BLaER1 treated with 17β-estradiol and CSF1 and Interleukin-3, amounts not matched to agents 10 nM and 100 nM (cell line): ENCODE results near the gene CD74.
"Not testable (repeated sequence)": the region's sequence is repeated elsewhere in the genome, so short reads cannot be mapped to it uniquely, and the experiment has no call there.

Experiments
- H3K27ac ChIP-seq, 11 experiments: shearing (Covaris generic); formaldehyde crosslinking; 2 replicates each; pipeline ENCODE4 v1.8.1; 2022
- H3K27me3 ChIP-seq, 11 experiments: shearing (Covaris generic); formaldehyde crosslinking; 2 replicates each; pipeline ENCODE4 v1.8.1; 2022
- H3K36me3 ChIP-seq, 11 experiments: shearing (Covaris generic); formaldehyde crosslinking; 2 replicates each; pipeline ENCODE4 v1.8.1; 2022
- H3K4me1 ChIP-seq, 10 experiments: shearing (Covaris generic); formaldehyde crosslinking; 2 replicates each; pipeline ENCODE4 v1.8.1; 2022
- H3K4me2 ChIP-seq, 11 experiments: shearing (Covaris generic); formaldehyde crosslinking; 2 replicates each; pipeline ENCODE4 v1.8.1; 2022
- H3K4me3 ChIP-seq, 10 experiments: shearing (Covaris generic); formaldehyde crosslinking; 2 replicates each; pipeline ENCODE4 v1.8.1; 2022
- H3K9ac ChIP-seq, 11 experiments: shearing (Covaris generic); formaldehyde crosslinking; 2 replicates each; pipeline ENCODE4 v1.8.1; 2022
- H3K9me3 ChIP-seq, 11 experiments: shearing (Covaris generic); formaldehyde crosslinking; replicated peaks in 1 of 11; 2 replicates each; pipeline ENCODE4 v1.8.1; 2022
- H4K20me1 ChIP-seq, 11 experiments: shearing (Covaris generic); formaldehyde crosslinking; 2 replicates each; pipeline ENCODE4 v1.8.1; 2022
- Cebpa-rat ChIP-seq, 11 experiments: shearing (Covaris generic); IDR thresholded peaks; 2 replicates each; pipeline ENCODE4 v1.8.1; 2022

Gene CD74

GRCh38 chr5:150419630-150420270 is 7.0 kb upstream of the CD74 start:
- Histone ChIP-seq H3K27me3 (no peaks in the 10 kb centered on the region), H3K9me3 (no peaks in the 10 kb centered on the region), H3K9ac (peak overlapping the region in 1 of 11 experiments; percentile 19; a peak in 1 of 22 replicates), H3K4me3 (no peak overlapping the region), H4K20me1 (no peaks in the 10 kb centered on the region), H3K4me2 (peak overlapping the region; percentile 6 to 69 (median 52); a peak in 20 of 22 replicates), H3K27ac (no peak overlapping the region), H3K36me3 (no peaks in the 10 kb centered on the region), H3K4me1 (peaks cover 7 to 33% (median 24%) of the 10 kb centered on the region in 10 experiments)
- no peak for TF ChIP-seq Cebpa-rat (IDR thresholded peaks at IDR 0.05)

- peaks cover 29 to 53% (median 40%) of the 10 kb centered on the region in 10 experiments for H3K4me1 ChIP-seq
- not testable (repeated sequence) for H3K27me3 ChIP-seq, H3K9me3 ChIP-seq, H3K36me3 ChIP-seq
- H3K9ac ChIP-seq: peak overlapping the region; percentile 85 to 97 (median 94); a peak in 21 of 22 replicates
- H3K4me3 ChIP-seq: peak overlapping the region in 1 of 10 experiments; percentile 11; a peak in 1 of 20 replicates
- H3K27ac ChIP-seq: peak overlapping the region; percentile 90 to 98 (median 94)
- H4K20me1 ChIP-seq: peaks cover 0 to 30% (median 17%) of the 10 kb centered on the region in 11 experiments; a peak in 17 of 22 replicates
- H3K4me2 ChIP-seq: peak overlapping the region; percentile 83 to 99 (median 96)
Measured at GRCh38 chr5:150413902-150414790, 1.4 kb upstream of the CD74 start.

GRCh38 chr5:150413176-150413901 is 629 bp upstream of the CD74 start:
- TF ChIP-seq Cebpa-rat (IDR thresholded peaks at IDR 0.05): no peak
- peaks cover 2 to 38% (median 25%) of the 10 kb centered on the region in 11 experiments; a peak in 20 of 22 replicates for H4K20me1 ChIP-seq
- peaks cover 37 to 61% (median 48%) of the 10 kb centered on the region in 10 experiments for H3K4me1 ChIP-seq
- peak overlapping the region; percentile 83 to 99 (median 96) for H3K4me2 ChIP-seq
- peak overlapping the region; percentile 85 to 97 (median 94) for H3K9ac ChIP-seq
- peak overlapping the region; percentile 65 to 90 (median 86) for H3K4me3 ChIP-seq
- H3K27ac ChIP-seq: peak overlapping the region; percentile 90 to 98 (median 94)
- H3K36me3 ChIP-seq: peaks cover 6 to 16% (median 13%) of the 10 kb centered on the region in 11 experiments; a peak in 21 of 22 replicates
- H3K27me3 ChIP-seq: no peaks in the 10 kb centered on the region
- no peaks in the 10 kb centered on the region for H3K9me3 ChIP-seq

- H3K9me3 ChIP-seq: no peaks in the 10 kb centered on the region
- H3K4me1 ChIP-seq: peaks cover 56 to 81% (median 62%) of the 10 kb centered on the region in 10 experiments
- peak overlapping the region; percentile 65 to 90 (median 86) for H3K4me3 ChIP-seq
- peak overlapping the region; percentile 83 to 99 (median 96) for H3K4me2 ChIP-seq
- H3K36me3 ChIP-seq: peaks cover 25 to 36% (median 32%) of the 10 kb centered on the region in 11 experiments
- TF ChIP-seq Cebpa-rat (IDR thresholded peaks at IDR 0.05): no peak
- H3K9ac ChIP-seq: peak overlapping the region; percentile 85 to 97 (median 94)
- peaks cover 21 to 58% (median 44%) of the 10 kb centered on the region in 11 experiments; a peak in 20 of 22 replicates for H4K20me1 ChIP-seq
- H3K27me3 ChIP-seq: no peaks in the 10 kb centered on the region
- H3K27ac ChIP-seq: peak overlapping the region; percentile 90 to 98 (median 94)
Measured at GRCh38 chr5:150411245-150411979, 1.3 kb downstream of the CD74 start.

- H3K36me3 ChIP-seq: peaks cover 32 to 43% (median 39%) of the 10 kb centered on the region in 11 experiments
- H3K4me1 ChIP-seq: peaks cover 57 to 83% (median 65%) of the 10 kb centered on the region in 10 experiments
- peak overlapping the region; percentile 83 to 99 (median 96) for H3K4me2 ChIP-seq
- no peaks in the 10 kb centered on the region for H3K27me3 ChIP-seq
- no peaks in the 10 kb centered on the region for H3K9me3 ChIP-seq
- TF ChIP-seq Cebpa-rat (IDR thresholded peaks at IDR 0.05): peak in 9 of 11 experiments; percentile 33 to 69 (median 51); a peak in 8 of 22 replicates
- peak overlapping the region; percentile 85 to 97 (median 94) for H3K9ac ChIP-seq
- peak overlapping the region; percentile 90 to 98 (median 94) for H3K27ac ChIP-seq
- H4K20me1 ChIP-seq: peaks cover 28 to 65% (median 52%) of the 10 kb centered on the region in 11 experiments; a peak in 20 of 22 replicates
- H3K4me3 ChIP-seq: peak overlapping the region; percentile 65 to 90 (median 86)
Measured at GRCh38 chr5:150410524-150411244, 2.0 kb downstream of the CD74 start.

- Histone ChIP-seq H3K4me3 (peak overlapping the region; percentile 65 to 90 (median 86)), H3K27me3 (no peaks in the 10 kb centered on the region), H3K9me3 (no peaks in the 10 kb centered on the region), H4K20me1 (peaks cover 36 to 73% (median 60%) of the 10 kb centered on the region in 11 experiments; a peak in 20 of 22 replicates), H3K9ac (peak overlapping the region; percentile 85 to 97 (median 94)), H3K27ac (peak overlapping the region; percentile 90 to 98 (median 94)), H3K4me2 (peak overlapping the region; percentile 83 to 99 (median 96)), H3K36me3 (peaks cover 40 to 51% (median 47%) of the 10 kb centered on the region in 11 experiments), H3K4me1 (peaks cover 51 to 79% (median 66%) of the 10 kb centered on the region in 10 experiments)
- no peak for TF ChIP-seq Cebpa-rat (IDR thresholded peaks at IDR 0.05)
Measured at GRCh38 chr5:150409638-150410523, 2.8 kb downstream of the CD74 start.
